Measurements from ENCODE around the gene LAIR2. TPM values are rescaled to one million over a fixed set of nuclear protein-coding genes. Genes with fewer than 3 reads are reported as not detected.

The LAIR2 gene
- 1 to 10 TPM; 3.6 to 3.7 TPM for total RNA-seq

GRCh38 chr19:54502518-54503048 is at the start of gene LAIR2:
Gene LAIR2 (plus strand): TSS chr19:54502831. CDS start chr19:54502919, 88 bp downstream.

DNA sequence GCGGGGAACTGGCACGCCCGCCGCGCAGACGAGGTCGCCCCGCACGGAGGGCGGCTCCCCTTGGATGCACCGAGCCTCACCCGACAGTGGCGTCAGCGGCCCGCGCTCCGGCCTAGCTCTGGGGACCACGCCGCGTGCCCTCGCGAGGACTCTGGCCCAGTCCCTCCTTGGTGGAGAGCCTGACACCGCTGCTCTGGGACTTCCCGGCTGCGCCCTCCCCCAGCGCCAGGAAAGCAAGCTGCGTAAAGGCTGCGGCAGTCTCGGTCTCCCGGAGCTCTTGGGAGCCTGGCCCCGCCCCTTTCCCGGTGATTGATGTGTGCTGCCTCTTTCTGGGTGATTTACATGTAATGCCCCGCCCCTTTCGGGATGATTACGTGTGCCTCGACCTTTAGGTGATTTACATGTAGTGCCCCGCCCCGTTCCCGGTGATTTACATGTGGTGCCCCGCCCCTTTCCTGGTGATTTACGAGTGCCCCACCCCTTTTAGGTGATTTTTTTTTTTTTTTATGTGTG is 39.0 kb upstream of the LAIR2 start, which contains the start of gene LENG9:
LENG9 (minus strand) TSS at position 248 of the 513 bp plus-strand sequence. CDS start 252 bp downstream, outside the sequence.

GRCh38 chr19:54473071-54473891 is 29.4 kb upstream of the LAIR2 start, which contains the start of gene CDC42EP5:
Gene CDC42EP5 (minus strand): TSS chr19:54473296. CDS start chr19:54465547, 7,749 bp downstream.

Other genes with a start within 250 kb of the LAIR2 start
- not detected for gene LILRB5, start 245.6 kb upstream of the LAIR2 start, total RNA-seq
- gene LILRB2, start 221.7 kb upstream of the LAIR2 start, total RNA-seq = not detected
- gene LILRA5, start 189.7 kb upstream of the LAIR2 start, total RNA-seq = not detected
- not detected for gene LILRA4, start 163.7 kb upstream of the LAIR2 start, total RNA-seq
- 100 to 1,000 TPM in 1 of 2 experiments, 10 to 100 TPM in 1; 99.2 to 100 TPM for gene LAIR1, start 137.9 kb upstream of the LAIR2 start, total RNA-seq
- gene TTYH1, start 87.4 kb upstream of the LAIR2 start, total RNA-seq = under 1 TPM; 0.58 to 0.91 TPM
- 100 to 1,000 TPM; 239 to 275 TPM for gene LENG8, start 53.6 kb upstream of the LAIR2 start, total RNA-seq
- gene LENG9, start 39.1 kb upstream of the LAIR2 start, total RNA-seq = 1 to 10 TPM; 6.3 to 7.4 TPM
- not detected for gene CDC42EP5, start 29.5 kb upstream of the LAIR2 start, total RNA-seq
- gene LILRA2, start 71.0 kb downstream of the LAIR2 start, total RNA-seq = under 1 TPM; 0.23 to 0.48 TPM
- gene LILRA1, start 90.8 kb downstream of the LAIR2 start, total RNA-seq = not detected
- under 1 TPM; 0.10 to 0.48 TPM for gene LILRB1, start 127.7 kb downstream of the LAIR2 start, total RNA-seq
- not detected for gene LILRB4, start 160.2 kb downstream of the LAIR2 start, total RNA-seq
- gene KIR3DL3, start 221.6 kb downstream of the LAIR2 start, total RNA-seq = not detected
- gene KIR2DL3, start 235.7 kb downstream of the LAIR2 start, total RNA-seq = under 1 TPM; 0.34 to 0.38 TPM

All from activated naive CD4-positive, alpha-beta T cell treated with anti-CD3 and anti-CD28 coated beads, Interleukin-2, amount 10 ng/mL, durations not matched to agents 5 hours and 36 hours (primary cell).